Stimulated activated CD4-positive, alpha-beta T cell treated with anti-CD3 and anti-CD28 coated beads, Interleukin-1b, Interleukin-23, amount 100 ng/mL, for 1 hour (primary cell): ENCODE data around the gene HBA1.
"Not testable (repeated sequence)": the region's sequence is repeated elsewhere in the genome, so short reads cannot be mapped to it uniquely, and the experiment has no call there.

ENCODE experiments used
- DNase-seq, 2 donors: peaks; one replicate each; pipeline ENCODE4 v3.0.0-alpha.2; 2020; ENCODE audit warnings: low read depth in 2 of 2

The HBA1 gene

DNA sequence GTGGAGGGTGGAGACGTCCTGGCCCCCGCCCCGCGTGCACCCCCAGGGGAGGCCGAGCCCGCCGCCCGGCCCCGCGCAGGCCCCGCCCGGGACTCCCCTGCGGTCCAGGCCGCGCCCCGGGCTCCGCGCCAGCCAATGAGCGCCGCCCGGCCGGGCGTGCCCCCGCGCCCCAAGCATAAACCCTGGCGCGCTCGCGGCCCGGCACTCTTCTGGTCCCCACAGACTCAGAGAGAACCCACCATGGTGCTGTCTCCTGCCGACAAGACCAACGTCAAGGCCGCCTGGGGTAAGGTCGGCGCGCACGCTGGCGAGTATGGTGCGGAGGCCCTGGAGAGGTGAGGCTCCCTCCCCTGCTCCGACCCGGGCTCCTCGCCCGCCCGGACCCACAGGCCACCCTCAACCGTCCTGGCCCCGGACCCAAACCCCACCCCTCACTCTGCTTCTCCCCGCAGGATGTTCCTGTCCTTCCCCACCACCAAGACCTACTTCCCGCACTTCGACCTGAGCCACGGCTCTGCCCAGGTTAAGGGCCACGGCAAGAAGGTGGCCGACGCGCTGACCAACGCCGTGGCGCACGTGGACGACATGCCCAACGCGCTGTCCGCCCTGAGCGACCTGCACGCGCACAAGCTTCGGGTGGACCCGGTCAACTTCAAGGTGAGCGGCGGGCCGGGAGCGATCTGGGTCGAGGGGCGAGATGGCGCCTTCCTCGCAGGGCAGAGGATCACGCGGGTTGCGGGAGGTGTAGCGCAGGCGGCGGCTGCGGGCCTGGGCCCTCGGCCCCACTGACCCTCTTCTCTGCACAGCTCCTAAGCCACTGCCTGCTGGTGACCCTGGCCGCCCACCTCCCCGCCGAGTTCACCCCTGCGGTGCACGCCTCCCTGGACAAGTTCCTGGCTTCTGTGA is at the start of gene HBA1:
Gene HBA1 (plus strand): TSS at position 204 of the 906 bp plus-strand sequence. CDS start 37 bp downstream, at position 241.
- DNase-seq: not testable (repeated sequence)

DNA sequence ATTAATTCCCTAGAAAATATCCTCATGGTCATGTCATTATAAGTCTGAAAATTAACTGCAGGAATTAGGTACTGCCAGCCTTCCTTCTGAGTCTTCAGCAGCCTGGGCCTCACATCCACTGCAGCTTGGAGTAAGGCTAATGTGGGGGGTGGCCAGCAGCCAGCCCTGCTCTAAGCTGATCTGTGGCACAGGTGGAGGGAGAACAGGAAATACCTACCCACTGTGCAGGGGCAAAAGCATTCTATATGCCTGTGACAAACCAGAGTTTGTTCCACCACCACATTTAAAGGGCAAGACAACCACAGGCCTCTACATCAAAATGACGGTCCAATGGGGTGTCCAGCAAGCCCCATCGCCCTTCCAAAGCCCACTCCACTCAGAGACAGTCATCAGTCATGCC is 47.4 kb upstream of the HBA1 start:
- DNase-seq: no peak

DNA sequence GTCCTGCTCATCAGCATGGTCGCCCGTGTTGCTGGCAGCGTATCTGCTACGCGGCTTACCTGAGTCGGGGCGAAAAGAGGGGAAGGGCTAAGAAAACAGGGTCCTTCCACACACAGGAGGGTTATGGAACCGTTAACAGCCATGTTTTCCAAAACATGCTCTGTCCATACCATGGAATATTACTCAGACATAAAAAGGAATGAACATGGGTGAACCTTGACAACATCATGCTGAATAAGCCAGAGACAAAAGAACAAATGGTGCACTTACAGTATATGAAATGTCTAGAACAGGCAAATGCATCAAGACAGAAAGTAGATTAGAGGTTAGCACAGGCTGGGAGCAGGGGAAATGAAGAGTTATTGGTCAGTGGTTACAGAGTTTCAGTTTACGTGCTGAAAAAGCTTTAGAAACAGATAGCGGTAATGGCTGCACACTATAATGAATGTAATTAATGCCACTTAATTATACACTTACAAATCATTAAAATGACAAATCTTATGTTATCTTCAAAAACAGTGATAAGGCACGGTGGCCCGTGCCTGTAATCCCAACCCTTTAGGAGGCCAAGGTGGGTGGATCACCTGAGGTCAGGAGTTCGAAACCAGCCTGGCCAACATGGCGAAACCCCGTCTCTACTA is 45.8 kb upstream of the HBA1 start:
- DNase-seq: no peak

DNA sequence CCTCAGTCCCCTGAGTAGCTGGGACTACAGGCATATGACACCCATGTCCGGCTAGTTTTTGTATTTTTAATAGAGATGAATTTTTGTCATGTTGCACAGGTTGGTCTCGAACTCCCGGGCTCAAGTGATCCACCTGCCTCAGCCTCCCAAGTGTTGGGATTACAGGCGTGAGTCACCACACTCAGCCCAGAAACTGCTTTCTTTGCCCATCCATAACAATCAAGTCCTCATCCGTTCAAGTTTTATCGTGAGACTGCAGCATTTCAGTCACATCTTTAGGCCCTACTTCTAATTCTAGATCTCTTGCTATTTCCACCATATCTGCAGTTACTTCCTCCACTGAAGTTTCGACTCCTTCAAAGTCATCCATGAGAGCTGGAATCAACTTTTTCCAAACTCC is 44.4 kb upstream of the HBA1 start:
- no peak for DNase-seq

DNA sequence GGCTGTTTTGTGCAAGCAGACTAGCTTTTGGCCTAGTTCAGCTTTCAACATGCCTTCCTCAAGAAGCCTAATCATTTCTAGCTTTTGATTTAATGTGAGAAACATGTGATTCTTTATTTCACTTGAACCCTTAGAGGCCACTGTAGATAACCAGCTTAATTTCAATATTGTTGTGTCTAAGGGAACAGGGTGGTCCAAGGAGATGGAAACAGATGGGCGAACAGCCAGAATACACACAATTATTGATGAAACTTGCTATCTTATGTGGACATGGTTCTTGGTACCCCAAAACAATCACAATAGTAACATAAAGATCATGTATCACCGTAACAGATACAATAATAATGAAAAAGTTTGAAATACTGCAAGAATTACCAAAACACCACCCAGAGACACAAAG is 42.8 kb upstream of the HBA1 start:
- DNase-seq: no peak

DNA sequence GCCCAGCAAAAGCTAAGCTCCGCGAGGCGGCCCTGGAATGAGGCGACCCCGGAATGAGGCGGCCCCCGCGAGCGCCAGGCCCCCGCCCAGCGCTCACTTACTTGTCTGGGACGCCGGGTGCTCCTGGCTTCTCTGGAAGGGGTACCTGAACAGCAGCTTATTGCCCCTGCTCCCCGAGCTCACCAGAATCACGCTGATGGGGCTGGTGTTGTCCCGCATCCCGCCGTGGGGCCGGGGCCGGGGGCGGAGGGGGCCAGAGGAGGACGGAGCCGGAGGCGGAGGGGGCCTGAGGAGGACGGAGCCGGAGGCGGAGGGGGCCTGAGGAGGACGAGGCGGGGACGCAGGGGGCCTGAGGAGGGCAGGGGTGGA is 38.4 kb upstream of the HBA1 start:
- DNase-seq: peak in 1 of 2 donors; percentile 15

DNA sequence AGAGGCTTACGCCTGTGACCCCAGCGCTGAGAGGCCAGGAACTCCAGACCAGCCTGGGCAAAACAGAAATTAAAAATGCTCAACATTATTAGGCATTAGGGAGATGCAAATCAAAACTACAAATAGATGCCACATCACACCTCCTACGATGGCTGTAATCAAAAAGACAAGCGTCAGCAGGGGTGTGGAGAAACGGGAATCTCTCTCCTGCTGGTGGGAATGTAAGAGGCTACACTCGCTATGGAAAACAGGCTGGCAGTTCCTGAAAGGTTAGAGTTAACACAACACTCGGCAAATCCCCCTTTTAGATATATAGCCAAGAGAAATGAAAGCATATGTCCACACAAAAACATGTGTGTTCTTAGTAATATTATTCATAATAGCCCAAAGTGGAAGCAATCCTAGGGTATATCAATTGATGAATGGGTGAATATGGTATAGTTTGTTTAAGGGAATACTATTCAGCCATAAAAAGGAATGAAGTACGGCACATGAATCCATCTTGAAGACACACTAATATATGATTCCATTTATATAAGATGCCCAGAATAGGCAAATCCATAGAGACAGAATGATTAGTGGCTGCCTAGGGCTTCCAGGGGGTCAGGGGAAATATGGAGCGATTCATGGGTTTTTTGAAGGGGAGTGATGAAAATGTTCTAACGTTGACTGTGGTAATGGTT is 36.2 kb upstream of the HBA1 start:
- DNase-seq: no peak

DNA sequence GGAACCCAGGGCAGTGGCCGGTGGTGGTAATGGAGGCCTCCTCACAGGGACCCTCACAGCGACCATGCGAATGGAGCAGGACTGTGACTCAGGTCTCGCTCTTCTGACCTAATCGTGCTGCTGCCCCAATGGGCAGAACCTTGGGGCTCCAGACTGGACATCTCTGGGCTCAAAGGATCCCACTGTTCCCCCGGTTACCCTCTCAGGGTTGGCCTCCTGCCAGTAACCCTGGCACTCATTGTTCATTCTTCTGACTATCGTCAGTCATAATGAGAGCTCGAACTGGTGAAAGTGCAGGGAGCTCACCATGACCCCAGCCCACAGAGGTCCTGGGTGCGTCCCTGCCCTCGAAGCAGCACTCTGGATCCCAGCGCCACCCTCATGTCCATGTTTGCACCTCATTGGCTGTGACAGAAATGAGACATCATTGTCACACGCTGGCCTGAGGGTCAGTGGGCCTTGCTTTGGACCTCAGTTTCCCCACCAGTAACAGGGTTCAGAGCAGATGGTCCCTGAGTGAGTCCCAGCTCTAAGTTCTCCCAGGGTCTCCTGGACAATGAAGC is 34.0 kb upstream of the HBA1 start:
- DNase-seq: no peak

DNA sequence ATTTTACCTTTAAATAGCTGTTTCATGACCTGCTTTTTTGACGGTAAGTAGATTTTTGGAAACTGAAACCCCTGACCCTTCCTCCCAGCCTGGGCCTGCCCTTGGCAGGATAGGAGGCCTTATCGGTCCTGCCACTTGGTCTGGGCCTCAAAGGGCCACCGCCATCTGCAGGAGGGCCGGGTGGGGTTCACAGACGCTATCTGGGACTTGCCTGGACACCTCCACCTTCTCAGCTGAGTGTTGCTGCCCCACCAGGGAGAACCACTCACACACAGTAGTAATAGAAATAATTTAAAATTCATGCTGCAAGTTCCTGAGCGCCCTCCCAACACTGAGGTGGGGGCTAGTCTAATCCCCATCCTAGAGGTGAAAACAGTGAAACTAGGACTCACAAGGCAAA is 33.4 kb upstream of the HBA1 start:
- no peak for DNase-seq

DNA sequence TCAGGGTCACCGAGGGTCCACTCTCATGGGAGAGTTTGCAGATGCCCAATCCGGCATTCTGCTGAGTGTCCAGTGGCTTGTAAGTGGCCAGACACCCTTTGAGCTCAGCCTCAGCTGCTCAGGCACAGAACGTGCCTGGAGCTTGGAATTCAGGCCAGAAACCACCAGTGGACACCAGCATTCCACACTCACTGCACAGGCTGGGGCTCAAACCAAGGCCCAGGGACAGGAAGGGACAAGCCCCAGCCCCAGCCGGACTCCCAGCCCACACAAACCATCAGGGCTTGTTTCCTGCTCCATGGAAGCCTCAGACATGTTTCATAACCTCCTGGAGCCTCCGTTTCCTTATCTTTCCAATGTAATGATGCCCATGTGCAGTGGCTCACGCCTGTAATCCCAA is 33.0 kb upstream of the HBA1 start:
- no peak for DNase-seq

DNA sequence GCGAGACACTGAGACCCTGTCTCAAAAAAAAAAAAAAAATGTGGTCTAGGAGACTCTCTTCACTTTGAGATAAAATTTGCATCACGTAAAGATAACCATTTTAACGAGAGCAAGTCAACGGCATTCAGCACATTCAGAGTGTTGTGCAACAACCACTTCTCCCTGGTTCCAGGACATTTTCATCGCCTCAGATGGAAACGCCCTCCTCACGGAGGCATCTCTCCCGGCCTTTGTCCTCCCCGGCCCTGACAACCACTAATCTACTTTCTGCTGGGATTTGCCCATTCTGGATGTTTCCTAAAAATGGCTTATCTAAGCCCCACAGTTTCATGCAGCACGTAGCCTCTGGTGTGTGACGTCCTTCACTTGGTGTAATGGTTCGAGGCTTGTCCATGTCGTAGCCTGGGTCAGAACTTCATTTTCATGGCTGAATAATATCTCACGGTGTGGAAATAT is 31.7 kb upstream of the HBA1 start:
- DNase-seq: no peak

DNA sequence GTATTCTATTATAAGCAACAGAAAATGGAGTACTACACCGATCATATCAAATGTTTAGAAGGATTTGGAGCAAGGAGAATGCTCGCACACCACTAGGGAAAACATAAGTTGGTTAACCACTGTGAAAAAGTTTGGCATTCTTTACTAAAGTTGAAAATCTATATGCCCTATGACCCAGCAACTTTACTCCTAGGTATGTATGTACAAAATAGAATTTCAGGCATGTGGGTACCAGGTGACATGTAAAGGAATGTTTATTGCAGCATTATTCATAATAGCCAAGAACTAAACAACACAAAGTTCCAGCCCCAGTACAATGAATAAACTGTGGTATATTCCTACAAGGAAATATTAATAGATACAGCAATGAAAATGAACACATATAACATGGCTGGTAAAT is 29.8 kb upstream of the HBA1 start:
- DNase-seq: no peak

DNA sequence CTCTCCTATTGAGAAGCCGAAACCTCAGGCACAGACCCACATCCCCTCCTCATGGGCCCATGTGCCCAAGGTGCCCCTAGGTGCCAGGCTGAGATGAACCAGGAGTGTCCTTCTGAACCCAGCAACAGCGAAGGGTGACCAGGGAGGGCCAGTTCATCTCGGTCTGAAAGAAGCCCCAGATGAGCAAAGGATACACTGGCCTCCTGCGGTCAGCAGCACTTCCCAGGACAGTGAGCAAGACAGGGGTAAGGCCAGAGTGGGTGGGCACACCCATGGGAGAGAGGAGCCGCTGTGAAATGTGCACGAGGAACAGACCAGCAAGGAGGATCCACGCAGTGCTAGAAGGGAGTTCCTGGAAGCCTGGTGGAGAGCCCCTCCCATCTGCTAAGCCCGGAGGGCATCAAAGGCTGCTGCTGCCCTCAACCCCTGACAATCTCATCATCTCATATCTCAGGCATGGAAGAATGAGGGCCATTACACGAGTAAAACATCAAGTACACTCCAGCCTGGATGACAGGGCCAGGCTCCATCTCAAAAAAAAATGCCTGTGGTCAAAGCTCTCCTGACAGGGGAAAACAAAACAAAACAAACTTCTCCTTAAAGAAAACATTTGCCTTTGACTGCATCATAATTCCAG is 27.3 kb upstream of the HBA1 start:
- DNase-seq: no peak

DNA sequence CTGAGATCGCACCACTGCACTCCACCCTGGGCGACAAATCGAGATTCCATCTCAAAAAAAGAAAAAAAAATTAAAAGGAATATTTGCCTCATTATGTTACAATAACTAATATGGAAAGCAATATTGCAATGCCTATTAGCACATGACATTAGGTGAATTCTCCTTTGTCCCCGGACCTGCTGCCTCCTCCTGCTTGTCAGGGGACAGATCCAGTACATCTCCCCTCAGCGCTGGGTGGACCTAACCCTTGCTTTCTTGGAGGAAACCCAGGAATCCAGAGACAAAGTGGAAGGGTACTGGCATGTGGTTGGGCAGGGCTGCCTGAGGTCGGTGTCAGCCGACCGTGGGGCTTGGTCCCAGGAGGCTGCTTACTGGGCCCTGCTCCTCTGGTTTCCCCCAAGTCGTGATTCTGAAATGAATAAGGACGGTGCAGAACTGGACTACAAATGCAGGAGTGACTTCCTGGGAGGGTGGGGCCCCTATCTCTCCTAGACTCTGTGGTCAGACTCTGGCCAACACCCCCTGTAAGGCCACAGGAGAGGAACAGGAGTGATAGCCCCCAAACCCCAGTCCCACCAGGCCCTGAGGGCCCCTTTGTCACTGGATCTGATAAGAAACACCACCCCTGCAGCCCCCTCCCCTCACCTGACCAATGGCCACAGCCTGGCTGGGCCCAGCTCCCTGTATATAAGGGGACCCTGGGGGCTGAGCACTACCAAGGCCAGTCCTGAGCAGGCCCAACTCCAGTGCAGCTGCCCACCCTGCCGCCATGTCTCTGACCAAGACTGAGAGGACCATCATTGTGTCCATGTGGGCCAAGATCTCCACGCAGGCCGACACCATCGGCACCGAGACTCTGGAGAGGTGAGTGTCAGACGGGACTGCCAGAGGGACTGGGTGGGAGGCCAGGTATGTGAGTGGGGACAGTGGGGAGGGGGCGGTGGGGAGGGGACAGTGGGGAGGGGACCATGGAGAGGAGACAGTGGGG is 24.0 kb upstream of the HBA1 start, which contains the start of gene HBZ:
Gene HBZ (plus strand): TSS at position 504 of the 988 bp plus-strand sequence. CDS start 266 bp downstream, at position 770.
- no peak for DNase-seq

DNA sequence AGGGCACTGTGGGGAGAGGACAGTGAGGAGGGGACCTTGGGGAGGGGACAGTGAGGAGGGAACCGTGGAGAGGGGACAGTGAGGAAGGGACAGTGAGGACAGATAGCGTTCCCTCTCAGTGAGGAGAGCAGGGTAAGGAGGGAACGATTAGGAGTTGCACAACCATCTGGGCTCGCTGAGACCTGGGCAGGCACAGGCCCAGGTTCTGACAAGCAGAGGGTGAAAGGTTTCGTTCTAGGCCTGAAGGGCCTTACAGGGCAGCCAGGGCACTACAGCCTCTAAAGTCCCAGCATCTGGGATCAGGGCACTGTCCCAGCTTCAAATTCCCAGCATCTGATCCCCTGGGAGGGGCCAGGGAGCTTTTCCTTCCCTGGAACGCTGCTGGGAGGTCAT is 23.4 kb upstream of the HBA1 start:
- DNase-seq: not testable (repeated sequence)

DNA sequence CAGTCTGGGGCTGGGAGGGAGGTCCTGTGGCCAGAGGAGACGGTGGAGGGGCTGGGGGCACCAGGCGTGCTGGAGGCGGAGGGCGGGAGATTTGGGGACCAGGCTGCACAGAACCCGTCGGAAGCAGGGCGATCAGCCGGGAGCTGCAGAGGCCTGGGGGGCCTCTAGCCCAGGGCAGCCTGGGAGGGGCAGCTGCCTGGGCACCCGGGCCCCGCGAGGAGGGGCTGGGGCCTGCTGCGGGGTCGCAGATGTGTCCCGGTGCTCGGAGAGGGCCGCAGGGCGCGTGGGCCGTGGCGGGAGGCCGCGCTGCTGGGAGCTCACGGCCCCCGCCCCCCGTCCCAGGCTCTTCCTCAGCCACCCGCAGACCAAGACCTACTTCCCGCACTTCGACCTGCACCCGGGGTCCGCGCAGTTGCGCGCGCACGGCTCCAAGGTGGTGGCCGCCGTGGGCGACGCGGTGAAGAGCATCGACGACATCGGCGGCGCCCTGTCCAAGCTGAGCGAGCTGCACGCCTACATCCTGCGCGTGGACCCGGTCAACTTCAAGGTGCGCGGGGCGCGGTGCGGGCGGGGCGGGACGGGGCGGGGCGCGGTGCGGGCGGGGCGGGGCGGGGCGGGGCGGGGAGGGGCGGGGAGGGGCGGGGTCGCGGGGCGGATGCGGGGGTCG is 22.8 kb upstream of the HBA1 start:
- DNase-seq: not testable (repeated sequence)

DNA sequence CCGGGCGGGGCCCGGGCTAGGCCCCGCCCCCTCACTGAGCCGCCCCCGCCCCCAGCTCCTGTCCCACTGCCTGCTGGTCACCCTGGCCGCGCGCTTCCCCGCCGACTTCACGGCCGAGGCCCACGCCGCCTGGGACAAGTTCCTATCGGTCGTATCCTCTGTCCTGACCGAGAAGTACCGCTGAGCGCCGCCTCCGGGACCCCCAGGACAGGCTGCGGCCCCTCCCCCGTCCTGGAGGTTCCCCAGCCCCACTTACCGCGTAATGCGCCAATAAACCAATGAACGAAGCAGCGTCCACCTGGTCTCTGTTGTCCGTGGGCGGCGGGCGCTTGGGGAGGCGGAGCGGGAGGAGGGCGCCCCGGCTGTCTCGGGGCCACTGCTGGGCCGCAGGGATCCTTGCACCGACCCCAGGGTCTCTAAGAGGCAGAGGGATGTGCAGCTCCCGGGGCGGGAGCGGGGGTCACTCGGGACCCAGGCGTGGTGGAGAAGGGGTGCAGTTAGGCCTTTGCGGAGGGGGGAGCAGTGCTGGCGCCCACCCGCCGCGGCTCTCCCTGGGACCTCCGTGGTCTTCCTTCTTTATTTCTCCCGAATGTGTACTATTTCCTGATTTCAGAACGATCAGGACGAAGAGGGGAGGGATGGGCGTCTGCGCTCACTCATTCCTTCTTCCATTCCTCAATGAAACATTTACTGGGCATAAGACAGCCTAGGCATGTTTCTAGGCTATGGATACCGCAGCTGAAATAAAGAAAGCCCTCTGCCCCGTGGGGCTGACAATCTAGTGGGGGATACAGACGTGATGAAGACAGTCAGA is 22.1 kb upstream of the HBA1 start:
- DNase-seq: no peak

DNA sequence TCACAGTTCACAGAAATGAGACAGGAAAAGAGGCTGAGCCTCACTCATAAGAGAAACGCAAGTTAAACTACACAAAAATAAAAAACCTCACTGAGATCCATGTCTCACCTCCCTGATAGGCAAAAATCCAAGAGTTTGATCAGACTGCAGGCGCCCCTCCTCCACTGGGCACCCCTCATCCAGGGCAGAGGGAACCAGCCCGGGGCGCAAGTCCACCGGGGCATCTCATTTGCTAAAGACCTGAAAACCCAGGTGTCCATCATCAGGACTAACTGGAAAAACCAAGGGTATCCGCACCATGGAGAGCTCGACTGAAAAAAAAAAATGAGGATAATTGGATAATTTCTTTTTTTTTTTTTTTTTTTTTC is 21.5 kb upstream of the HBA1 start:
- DNase-seq: no peak
